HCT116 (cell line): Measurements from ENCODE around the gene CAMK1D.

Experiments used
- CEBPB ChIP-seq: IDR thresholded peaks from 2 replicates; pipeline ENCODE4 v1.6.1; 2012; ENCODE audit warnings: low read depth
- CTCF ChIP-seq, 3 experiments: fragments of 200-600 bp in 1 of 3; sonication (generic) in 1 of 3; IDR thresholded peaks in 2 of 3; conservative IDR thresholded peaks in 1 of 3; 2 replicates each; pipeline ENCODE4 v1.5.1; 2012 to 2017; ENCODE audit warnings: low read depth in 2 of 3, low read length in 2 of 3, antibody characterized with exemption in 1 of 3, borderline replicate concordance in 1 of 3, control low read depth in 1 of 3, mild to moderate bottlenecking in 1 of 3, mixed read lengths in 1 of 3, mixed run types in 1 of 3, moderate library complexity in 1 of 3; ENCODE audit not compliant: insufficient read depth in 1 of 3
- ELF1 ChIP-seq: IDR thresholded peaks from 2 replicates; pipeline ENCODE4 v1.6.1; 2012; ENCODE audit warnings: low read depth, borderline replicate concordance
- EZH2 ChIP-seq: fragments of 200-600 bp; sonication (generic); IDR thresholded peaks from 2 replicates; pipeline ENCODE4 v1.6.1; 2017; ENCODE audit warnings: antibody characterized with exemption, mixed run types
- EZH2phosphoT487 ChIP-seq: fragments of 200-600 bp; IDR thresholded peaks from 2 replicates; pipeline ENCODE4 v1.6.1; 2018; ENCODE audit warnings: antibody characterized with exemption, borderline replicate concordance
- MAX ChIP-seq: IDR thresholded peaks from 2 replicates; pipeline ENCODE4 v1.6.1; 2012
- POLR2A ChIP-seq: IDR thresholded peaks from 2 replicates; pipeline ENCODE4 v1.7.0; 2011; ENCODE audit warnings: borderline replicate concordance; ENCODE audit not compliant: insufficient read depth, insufficient read length; ENCODE audit errors: extremely low read depth
- POLR2AphosphoS5 ChIP-seq: IDR thresholded peaks from 2 replicates; pipeline ENCODE4 v1.6.1; 2011; ENCODE audit warnings: mild to moderate bottlenecking, low read depth, low read length, moderate library complexity
- RAD21 ChIP-seq: IDR thresholded peaks from 2 replicates; pipeline ENCODE4 v1.6.1; 2012; ENCODE audit warnings: low read depth, mild to moderate bottlenecking
- SP1 ChIP-seq: IDR thresholded peaks from 2 replicates; pipeline ENCODE4 v1.6.1; 2012; ENCODE audit warnings: low read depth
- TCF7L2 ChIP-seq: IDR thresholded peaks from 2 replicates; pipeline ENCODE4 v1.7.0; 2011; ENCODE audit warnings: borderline replicate concordance, inconsistent platforms; ENCODE audit not compliant: insufficient read depth, insufficient read length; ENCODE audit errors: extremely low read depth
- YY1 ChIP-seq: IDR thresholded peaks from 2 replicates; pipeline ENCODE4 v1.6.1; 2011; ENCODE audit warnings: low read length, low read depth, moderate library complexity, mild to moderate bottlenecking; ENCODE audit not compliant: insufficient replicate concordance; ENCODE audit errors: extremely low read depth

GRCh38 chr10:12877150-12877549 lies 527.8 kb downstream of the CAMK1D start:
- TF ChIP-seq POLR2A (no peak), POLR2AphosphoS5 (no peak), ELF1 (no peak), MAX (no peak), CEBPB (no peak), EZH2phosphoT487 (no peak), CTCF (IDR thresholded peaks at IDR 0.05 in 2 of 3, conservative IDR thresholded peaks at IDR 0.05 in 1 of 3; ENCODE audit: borderline replicate concordance in 1 of 3, insufficient read depth in 1 of 3, low read depth in 2 of 3, low read length in 2 of 3) (no peak), TCF7L2 (no peak), YY1 (no peak), EZH2 (no peak), RAD21 (no peak), SP1 (no peak)
